Stimulated activated memory B cell treated with anti-CD40 and anti-IgM and Interleukin-4, amounts not matched to agents 10 μg/mL and 1 μg/mL and 100 μg/mL, for 72 hours (primary cell): ENCODE results near the gene CRB1.

Experiments
- ATAC-seq: fragments of 150-1000 bp; cut with Tn5 transposase; 2 replicates; pipeline ENCODE4 v1.10.0; 2021
- H3K27ac Mint-ChIP-seq: one replicate; pipeline ENCODE4 v1.8.0; 2022; ENCODE audit warnings: mild to moderate bottlenecking, mixed read lengths
- H3K27me3 Mint-ChIP-seq: one replicate; pipeline ENCODE4 v1.8.0; 2022; ENCODE audit warnings: mixed read lengths
- H3K36me3 Mint-ChIP-seq: one replicate; pipeline ENCODE4 v1.8.0; 2022; ENCODE audit warnings: mixed read lengths
- H3K4me1 Mint-ChIP-seq: one replicate; pipeline ENCODE4 v1.8.0; 2022; ENCODE audit warnings: mixed read lengths
- H3K4me3 Mint-ChIP-seq: one replicate; pipeline ENCODE4 v1.8.0; 2022; ENCODE audit warnings: mild to moderate bottlenecking, moderate library complexity, mixed read lengths
- H3K9me3 Mint-ChIP-seq: one replicate; pipeline ENCODE4 v1.8.0; 2022; ENCODE audit warnings: mixed read lengths

CRB1 gene

DNA sequence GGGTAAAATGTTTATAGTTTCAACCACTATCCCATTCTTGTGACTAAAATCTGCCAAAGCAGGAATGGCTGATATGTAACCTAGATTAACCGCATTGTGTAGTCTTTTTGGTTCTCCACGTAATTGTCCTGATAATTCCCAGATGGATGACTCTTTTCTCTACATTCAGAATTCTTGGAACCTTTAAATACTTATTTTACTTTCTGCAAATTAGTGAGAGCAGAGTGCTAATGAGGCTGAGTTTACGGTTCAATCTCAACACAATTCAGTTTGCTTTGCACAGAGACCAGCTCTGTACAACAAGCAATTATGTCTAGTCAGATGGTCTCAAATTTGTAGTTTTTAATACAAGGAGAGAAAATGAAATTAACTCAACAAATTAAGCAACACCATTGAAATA, 9.1 kb downstream of the CRB1 start:
- Mint-ChIP-seq H3K4me3 (no peak overlapping the region), H3K4me1 (no peaks in the 10 kb centered on the region), H3K27ac (no peak overlapping the region), H3K36me3 (no peaks in the 10 kb centered on the region), H3K9me3 (peaks cover 3% of the 10 kb centered on the region), H3K27me3 (peaks cover 10% of the 10 kb centered on the region)
- no peak for ATAC-seq

DNA sequence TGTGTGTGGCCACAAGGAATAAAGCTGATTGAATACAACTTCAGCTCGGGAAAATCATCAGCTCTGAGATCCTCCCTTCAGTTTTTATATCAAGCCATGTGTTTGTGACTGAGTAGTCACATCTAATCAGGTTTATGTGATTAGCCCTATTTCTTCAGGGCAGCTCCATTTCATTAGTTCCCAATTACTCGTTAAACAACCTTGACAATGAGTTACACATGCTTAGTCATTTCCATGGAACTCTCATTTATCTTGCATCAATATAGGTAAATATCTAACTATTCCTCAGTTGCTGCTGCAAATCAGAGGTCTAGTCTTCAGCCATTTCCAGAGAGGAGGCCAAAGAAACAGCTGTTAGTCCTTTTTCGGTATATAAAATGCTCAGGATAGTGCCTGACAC, 16.3 kb downstream of the CRB1 start:
- Mint-ChIP-seq H3K4me1 (peaks cover 9% of the 10 kb centered on the region), H3K27ac (no peak overlapping the region), H3K36me3 (no peaks in the 10 kb centered on the region), H3K4me3 (no peak overlapping the region), H3K9me3 (no peaks in the 10 kb centered on the region), H3K27me3 (peaks cover 30% of the 10 kb centered on the region)
- no peak for ATAC-seq

DNA sequence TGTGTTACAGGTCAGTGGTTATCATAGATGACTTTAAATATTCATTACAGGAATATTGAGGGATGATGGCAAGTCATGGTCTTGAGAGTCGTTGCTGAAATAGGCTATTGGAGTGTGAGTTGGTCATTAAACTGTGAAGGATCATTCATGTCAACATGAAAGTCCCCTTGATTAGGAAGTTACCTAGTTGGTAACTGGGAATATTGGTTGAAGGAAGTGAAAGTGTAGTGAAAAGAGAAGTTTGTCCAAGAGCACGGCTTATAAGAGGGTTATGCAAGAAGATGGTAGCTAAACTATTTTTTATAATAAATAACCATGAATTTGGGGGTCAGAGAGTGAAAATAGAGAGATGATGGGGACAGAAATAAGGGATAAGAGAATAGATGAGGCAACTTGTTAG, 16.9 kb downstream of the CRB1 start:
- no peak for ATAC-seq
- Mint-ChIP-seq H3K9me3 (no peaks in the 10 kb centered on the region), H3K4me1 (peaks cover 9% of the 10 kb centered on the region)

DNA sequence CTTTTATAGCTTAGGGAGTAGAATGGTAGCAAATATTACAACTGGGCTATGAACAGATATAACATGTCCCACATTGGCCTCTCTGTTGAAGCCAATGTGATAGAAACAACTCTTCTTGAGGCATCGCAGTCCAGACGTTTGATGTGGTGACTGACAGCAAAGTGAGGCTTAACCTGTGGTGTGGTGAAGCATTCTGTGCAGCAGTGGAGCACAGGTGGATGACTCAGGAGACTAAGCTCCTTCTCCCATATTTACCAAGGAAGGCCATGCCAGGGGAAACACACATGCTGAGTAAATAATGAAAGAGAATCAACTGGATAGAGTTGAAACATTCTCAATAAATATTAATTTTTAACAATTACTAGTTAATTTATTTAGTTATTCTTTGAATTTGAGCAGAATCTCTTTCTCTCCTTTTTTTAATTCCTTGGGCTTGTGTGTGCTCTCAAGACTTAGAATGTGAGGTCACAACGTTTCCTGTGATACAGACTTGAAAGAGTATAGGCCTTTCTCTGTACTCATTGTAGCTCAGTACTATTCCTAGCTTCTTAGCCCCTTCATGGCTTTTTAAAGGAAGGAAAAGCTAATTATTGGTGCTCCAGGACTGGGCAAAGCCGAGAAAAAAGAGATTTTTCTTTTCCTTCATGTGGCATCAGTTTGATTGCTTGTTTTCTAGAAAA, 17.6 kb downstream of the CRB1 start:
- Mint-ChIP-seq H3K27ac (no peak overlapping the region), H3K4me3 (no peak overlapping the region), H3K36me3 (no peaks in the 10 kb centered on the region), H3K9me3 (no peaks in the 10 kb centered on the region), H3K4me1 (peaks cover 9% of the 10 kb centered on the region), H3K27me3 (peaks cover 28% of the 10 kb centered on the region)
- no peak for ATAC-seq

More for the DNA sequence above, 16.9 kb downstream of the CRB1 start:
- Mint-ChIP-seq H3K27ac (no peak overlapping the region), H3K36me3 (no peaks in the 10 kb centered on the region), H3K4me3 (no peak overlapping the region), H3K27me3 (peaks cover 30% of the 10 kb centered on the region)

DNA sequence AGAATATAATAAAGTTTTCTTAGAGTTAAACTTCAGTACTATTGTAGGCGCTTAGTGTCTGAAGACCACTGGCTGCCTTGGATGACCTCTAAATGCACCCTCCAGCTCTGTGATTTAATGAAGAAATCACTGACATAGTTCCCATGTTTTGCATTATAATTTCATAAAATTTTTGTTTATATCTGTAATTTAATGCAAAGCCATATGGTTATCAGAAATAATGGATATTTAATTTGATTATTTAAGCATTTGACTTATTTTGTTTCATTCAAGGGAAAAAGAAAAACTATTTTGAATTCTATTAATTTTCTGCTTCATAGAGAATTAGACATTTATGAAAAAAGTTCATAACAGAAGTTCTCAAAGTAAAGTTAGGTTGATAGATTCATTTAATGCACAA, 18.6 kb downstream of the CRB1 start:
- no peak overlapping the region for H3K27ac Mint-ChIP-seq

DNA sequence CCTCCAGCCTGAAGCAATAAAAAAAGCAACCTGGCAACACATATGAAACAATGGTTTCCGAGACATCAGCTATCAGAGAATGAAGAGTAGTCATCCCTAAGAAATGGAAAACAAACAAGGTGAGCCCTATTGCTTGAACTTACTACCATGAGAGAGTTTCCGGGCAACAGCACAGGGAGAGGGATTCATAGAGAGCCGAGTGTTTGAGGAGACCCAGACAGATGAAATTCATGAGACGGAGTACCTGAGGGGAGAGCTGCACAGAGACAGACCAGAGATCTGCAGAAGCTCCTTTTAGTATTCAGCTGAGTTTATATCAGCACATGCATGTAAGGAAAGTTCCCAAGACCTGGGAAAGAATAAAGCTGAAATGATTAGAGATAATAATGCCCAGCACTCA, 19.8 kb downstream of the CRB1 start:
- Mint-ChIP-seq H3K4me1 (peaks cover 9% of the 10 kb centered on the region), H3K27me3 (peaks cover 30% of the 10 kb centered on the region), H3K27ac (no peak overlapping the region), H3K4me3 (no peak overlapping the region), H3K9me3 (no peaks in the 10 kb centered on the region), H3K36me3 (no peaks in the 10 kb centered on the region)
- ATAC-seq, result no peak

More for the DNA sequence above, 18.6 kb downstream of the CRB1 start:
- H3K36me3 Mint-ChIP-seq, result no peaks in the 10 kb centered on the region
- no peak overlapping the region for H3K4me3 Mint-ChIP-seq
- no peaks in the 10 kb centered on the region for H3K9me3 Mint-ChIP-seq
- ATAC-seq, result no peak
- H3K27me3 Mint-ChIP-seq, result peaks cover 21% of the 10 kb centered on the region
- peaks cover 9% of the 10 kb centered on the region for H3K4me1 Mint-ChIP-seq

DNA sequence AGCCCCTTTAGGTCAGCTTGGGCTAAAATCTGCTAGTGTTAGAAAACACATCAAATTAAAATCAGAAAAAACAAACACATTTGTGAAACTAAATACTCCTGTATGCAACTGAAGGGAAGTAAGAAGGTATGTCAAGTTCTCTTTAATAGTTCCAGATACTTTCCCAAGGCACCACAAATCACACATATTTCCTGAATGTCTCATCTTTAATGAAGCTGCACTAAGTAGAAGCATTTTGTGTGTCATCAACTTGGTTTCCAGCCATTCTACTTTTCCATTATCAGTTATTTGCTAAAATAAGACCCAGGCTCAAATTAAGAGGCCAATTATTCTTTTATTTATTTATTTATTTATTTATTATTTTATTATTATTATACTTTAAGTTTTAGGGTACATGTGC, 34.7 kb downstream of the CRB1 start:
- no peak for ATAC-seq
- no peak overlapping the region for H3K4me3 Mint-ChIP-seq
- H3K9me3 Mint-ChIP-seq, result no peaks in the 10 kb centered on the region
- H3K36me3 Mint-ChIP-seq, result no peaks in the 10 kb centered on the region
- no peak overlapping the region for H3K27ac Mint-ChIP-seq
- H3K4me1 Mint-ChIP-seq, result no peaks in the 10 kb centered on the region
- peaks cover 7% of the 10 kb centered on the region for H3K27me3 Mint-ChIP-seq

DNA sequence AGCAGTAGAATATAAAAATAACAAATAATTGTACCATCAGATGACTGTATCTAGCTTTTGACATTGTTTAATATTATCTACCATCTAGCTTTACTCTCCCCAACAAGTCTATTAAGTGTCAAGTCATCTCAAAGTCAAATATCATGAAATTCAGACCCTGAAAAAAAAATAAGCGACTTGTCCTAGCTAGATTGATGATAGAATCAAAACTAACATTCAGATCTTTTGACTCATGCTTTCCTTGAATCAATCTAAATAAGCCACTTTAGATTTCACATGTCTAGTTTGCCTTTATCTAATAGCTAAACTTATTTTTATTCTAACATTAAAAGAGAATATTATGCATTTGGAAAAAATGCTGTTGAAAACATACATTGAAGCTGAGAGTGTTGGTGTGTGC, 35.4 kb downstream of the CRB1 start:
- Mint-ChIP-seq H3K4me3 (no peak overlapping the region), H3K36me3 (no peaks in the 10 kb centered on the region), H3K9me3 (no peaks in the 10 kb centered on the region), H3K27ac (no peak overlapping the region), H3K27me3 (peaks cover 7% of the 10 kb centered on the region), H3K4me1 (no peaks in the 10 kb centered on the region)
- ATAC-seq, result no peak

DNA sequence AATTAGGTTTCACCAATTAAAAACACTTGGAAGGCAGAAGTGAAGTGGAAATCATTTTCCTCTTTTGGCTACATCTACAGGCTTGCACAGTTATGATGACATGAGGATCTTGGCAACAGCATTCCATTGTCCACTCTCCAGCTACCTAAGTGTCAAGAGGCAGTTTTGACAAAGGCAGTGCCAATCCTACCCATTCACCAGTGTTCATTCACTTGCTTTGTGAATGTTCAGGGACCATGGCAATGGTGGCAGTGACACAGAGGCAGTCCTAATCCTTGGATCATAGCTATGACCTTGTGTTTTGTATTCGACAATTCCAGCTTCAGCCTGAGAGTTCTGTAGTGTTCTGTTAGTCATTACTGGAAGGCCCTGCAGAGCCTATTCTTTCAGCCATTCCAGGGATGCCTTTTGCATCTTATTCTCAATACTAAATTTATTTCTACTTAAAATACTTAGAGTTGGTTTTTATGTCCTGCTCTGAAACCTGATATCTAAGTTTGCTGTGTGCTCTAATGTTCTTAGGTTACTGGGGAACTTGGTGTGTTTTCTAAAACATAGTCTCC, 36.7 kb downstream of the CRB1 start:
- no peak overlapping the region for H3K4me3 Mint-ChIP-seq
- H3K9me3 Mint-ChIP-seq, result no peaks in the 10 kb centered on the region
- no peaks in the 10 kb centered on the region for H3K36me3 Mint-ChIP-seq
- no peaks in the 10 kb centered on the region for H3K4me1 Mint-ChIP-seq
- H3K27me3 Mint-ChIP-seq, result peaks cover 7% of the 10 kb centered on the region
- no peak for ATAC-seq
- H3K27ac Mint-ChIP-seq, result no peak overlapping the region

DNA sequence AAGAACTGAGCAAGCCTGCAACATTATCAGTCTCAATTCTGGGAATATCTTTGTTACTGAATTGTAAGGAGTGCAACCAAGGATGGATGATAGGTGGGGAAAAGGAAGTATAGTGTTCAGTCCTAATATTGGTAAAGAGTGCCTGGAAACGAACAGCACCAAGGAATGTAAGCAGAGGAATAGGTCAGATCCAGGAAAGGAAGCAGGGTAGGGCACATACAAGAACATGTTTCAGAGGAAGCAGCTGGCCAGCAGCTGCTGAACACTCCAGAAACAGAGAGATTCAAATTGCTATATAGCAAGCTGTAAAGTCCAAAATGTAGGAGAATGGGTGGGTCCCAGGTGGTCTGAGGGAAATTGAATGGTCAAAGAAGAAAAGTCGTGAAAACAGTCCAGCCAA, 37.9 kb downstream of the CRB1 start:
- ATAC-seq, result no peak
- Mint-ChIP-seq H3K9me3 (no peaks in the 10 kb centered on the region), H3K4me3 (no peak overlapping the region), H3K4me1 (no peaks in the 10 kb centered on the region), H3K27me3 (peaks cover 7% of the 10 kb centered on the region), H3K27ac (no peak overlapping the region), H3K36me3 (no peaks in the 10 kb centered on the region)

DNA sequence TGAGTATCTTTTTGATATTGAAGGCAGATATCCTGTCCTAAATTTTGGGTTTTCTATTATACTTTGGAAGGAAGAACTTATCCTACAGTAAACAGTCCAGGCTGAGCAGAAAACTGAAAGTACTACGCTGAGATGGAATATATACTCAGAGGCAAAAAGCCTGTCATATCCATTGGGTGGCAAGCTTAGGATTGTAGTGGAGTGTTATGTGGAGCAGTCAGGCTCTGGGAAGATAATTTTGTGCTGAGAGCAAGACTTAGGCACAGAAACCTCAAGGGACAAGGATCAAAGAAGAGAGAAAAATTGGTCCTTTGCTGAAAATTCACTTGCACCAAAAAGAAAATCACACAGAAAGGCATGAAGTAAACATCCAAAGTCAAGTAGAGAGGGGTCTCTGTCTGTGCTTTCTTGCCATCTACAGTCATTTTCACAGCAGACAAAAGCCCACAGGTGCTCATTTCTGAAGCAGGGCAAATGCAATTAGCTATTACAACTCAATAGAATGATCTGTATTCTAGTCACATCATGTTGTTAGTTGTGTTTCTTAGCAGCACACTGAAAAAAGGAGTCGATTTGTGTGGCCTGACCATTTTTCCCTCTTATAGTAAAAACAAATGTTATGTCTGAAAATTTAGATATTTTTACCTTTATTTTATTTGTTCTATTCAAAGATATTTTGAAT, 38.5 kb downstream of the CRB1 start:
- Mint-ChIP-seq H3K27ac (no peak overlapping the region), H3K9me3 (no peaks in the 10 kb centered on the region), H3K27me3 (peaks cover 7% of the 10 kb centered on the region), H3K4me3 (no peak overlapping the region), H3K4me1 (no peaks in the 10 kb centered on the region), H3K36me3 (no peaks in the 10 kb centered on the region)
- no peak for ATAC-seq

DNA sequence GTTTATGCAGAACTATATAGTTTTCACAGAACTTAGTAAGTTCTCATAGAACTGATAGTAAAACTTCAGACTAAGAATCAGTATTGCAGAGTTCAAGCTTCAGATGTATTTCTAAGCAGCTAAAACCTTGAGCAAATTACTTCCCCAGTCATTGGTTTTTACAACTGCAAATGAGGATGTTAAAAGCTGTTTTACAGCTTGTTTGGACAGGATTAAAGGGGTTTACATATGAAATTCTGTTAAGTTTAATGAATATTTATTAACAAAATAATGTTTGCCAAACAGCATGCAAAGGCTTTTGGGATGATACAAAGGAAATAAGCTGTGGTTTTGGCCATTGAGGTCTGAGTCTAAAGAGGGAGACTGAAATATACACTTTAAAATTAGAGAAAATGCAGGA, 39.1 kb downstream of the CRB1 start:
- peaks cover 7% of the 10 kb centered on the region for H3K27me3 Mint-ChIP-seq
- H3K36me3 Mint-ChIP-seq, result no peaks in the 10 kb centered on the region
- no peak overlapping the region for H3K4me3 Mint-ChIP-seq
- H3K4me1 Mint-ChIP-seq, result no peaks in the 10 kb centered on the region
- no peak for ATAC-seq
- no peak overlapping the region for H3K27ac Mint-ChIP-seq
- H3K9me3 Mint-ChIP-seq, result no peaks in the 10 kb centered on the region

DNA sequence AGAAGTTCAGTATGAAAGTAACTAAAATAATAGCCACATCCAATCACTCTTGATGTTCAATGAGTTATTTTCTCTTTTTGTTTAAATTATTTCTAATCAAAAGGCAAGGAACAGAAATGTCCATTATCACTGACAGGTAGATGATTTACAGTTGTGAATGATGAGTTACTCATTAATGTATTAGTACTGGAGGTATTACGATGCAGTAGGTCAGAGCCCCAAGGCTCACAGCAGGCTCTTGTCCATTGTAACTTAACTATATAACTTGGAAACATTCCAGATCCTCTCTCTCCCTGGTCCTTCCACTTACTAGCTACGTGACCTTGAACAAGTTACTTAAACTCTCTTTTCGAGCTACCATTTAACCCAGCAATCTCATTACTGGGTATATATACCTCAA, 39.5 kb downstream of the CRB1 start:
- H3K36me3 Mint-ChIP-seq, result no peaks in the 10 kb centered on the region
- H3K9me3 Mint-ChIP-seq, result no peaks in the 10 kb centered on the region
- no peaks in the 10 kb centered on the region for H3K4me1 Mint-ChIP-seq
- H3K27ac Mint-ChIP-seq, result no peak overlapping the region
- peaks cover 7% of the 10 kb centered on the region for H3K27me3 Mint-ChIP-seq
- no peak for ATAC-seq
- no peak overlapping the region for H3K4me3 Mint-ChIP-seq

DNA sequence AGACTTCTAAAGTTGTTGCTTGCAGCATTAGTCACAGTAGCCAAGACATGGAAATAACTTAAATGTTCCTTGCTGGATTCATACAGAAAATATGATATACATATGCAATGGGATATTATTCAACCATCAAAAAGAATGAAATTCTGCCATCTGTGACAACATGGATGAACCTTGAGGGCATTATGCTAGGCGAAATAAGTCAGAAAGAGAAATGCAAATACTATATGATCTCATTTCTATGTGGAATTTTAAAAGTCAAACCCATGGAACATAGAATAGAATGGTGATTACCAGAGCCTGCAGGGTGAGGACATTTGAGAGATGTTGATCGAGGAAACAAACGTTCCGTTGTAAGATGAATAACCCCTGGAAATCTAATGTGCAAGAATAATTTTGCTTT, 43.0 kb downstream of the CRB1 start:
- H3K4me1 Mint-ChIP-seq, result no peaks in the 10 kb centered on the region
- no peaks in the 10 kb centered on the region for H3K9me3 Mint-ChIP-seq
- ATAC-seq, result no peak
- no peaks in the 10 kb centered on the region for H3K36me3 Mint-ChIP-seq
- no peak overlapping the region for H3K4me3 Mint-ChIP-seq
- peaks cover 2% of the 10 kb centered on the region for H3K27me3 Mint-ChIP-seq
- no peak overlapping the region for H3K27ac Mint-ChIP-seq

DNA sequence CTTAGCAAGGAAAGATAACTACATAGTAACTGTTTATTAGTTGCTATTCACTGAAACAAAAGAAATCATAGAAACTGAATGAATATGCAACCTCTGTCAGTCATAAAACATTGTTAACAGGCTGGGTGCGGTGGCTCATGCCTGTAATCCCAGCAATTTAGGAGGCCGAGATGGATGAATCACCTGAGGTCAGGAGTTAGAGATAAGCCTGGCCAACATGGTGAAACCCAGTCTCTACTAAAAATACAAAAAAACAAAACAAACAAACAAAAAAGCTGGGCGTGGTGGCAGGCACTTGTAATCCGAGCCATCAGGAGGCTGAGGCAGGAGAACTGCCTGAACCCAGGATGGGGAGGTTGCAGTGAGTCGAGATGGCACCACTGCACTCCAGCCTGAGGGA, 44.1 kb downstream of the CRB1 start:
- H3K9me3 Mint-ChIP-seq, result no peaks in the 10 kb centered on the region
- ATAC-seq, result no peak
- H3K27me3 Mint-ChIP-seq, result no peaks in the 10 kb centered on the region
- no peak overlapping the region for H3K4me3 Mint-ChIP-seq
- H3K36me3 Mint-ChIP-seq, result no peaks in the 10 kb centered on the region
- H3K4me1 Mint-ChIP-seq, result no peaks in the 10 kb centered on the region
- no peak overlapping the region for H3K27ac Mint-ChIP-seq

DNA sequence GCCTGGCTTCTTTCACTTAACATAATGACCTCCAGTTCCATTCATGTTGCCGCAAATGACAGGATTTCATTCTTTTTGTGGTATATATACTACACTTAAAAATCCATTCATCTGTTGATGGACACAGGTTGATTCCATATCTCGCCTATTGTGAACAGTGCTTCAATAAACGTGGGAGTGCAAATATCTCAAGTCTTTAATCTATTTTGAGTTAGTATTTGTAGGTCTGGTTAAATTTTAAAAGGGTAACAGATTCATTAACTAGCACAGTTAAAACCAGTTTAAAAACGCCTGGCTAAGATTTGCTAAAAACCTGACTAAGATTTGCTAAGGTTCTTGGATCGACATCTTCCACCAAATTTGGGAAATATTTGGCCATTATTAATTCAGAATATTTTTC, 45.7 kb downstream of the CRB1 start:
- H3K4me3 Mint-ChIP-seq, result no peak overlapping the region
- no peak for ATAC-seq
- no peaks in the 10 kb centered on the region for H3K27me3 Mint-ChIP-seq
- H3K36me3 Mint-ChIP-seq, result no peaks in the 10 kb centered on the region
- no peaks in the 10 kb centered on the region for H3K9me3 Mint-ChIP-seq
- no peak overlapping the region for H3K27ac Mint-ChIP-seq
- no peaks in the 10 kb centered on the region for H3K4me1 Mint-ChIP-seq
